NB4 (cell line): ENCODE results near the gene CEP170.

Experiments
- CTCF ChIP-seq: IDR thresholded peaks from one replicate; pipeline ENCODE4 v1.5.1; 2012; ENCODE audit warnings: low read depth, low read length
- POLR2A ChIP-seq: IDR thresholded peaks from 2 replicates; pipeline ENCODE4 v1.6.1; 2011; ENCODE audit warnings: mild to moderate bottlenecking; ENCODE audit not compliant: insufficient read length; ENCODE audit errors: extremely low read depth

GRCh38 chr1:243236604-243237252 lies 18.4 kb downstream of the CEP170 start:
- no peak for TF ChIP-seq POLR2A
- no peak for TF ChIP-seq CTCF
